ENCODE results near the gene DUS2.
"Not testable (repeated sequence)": the region's sequence is repeated elsewhere in the genome, so short reads cannot be mapped to it uniquely, and the experiment has no call there.

GRCh38 chr16:68110611-68111010, 87.5 kb downstream of the DUS2 start:
- TF ChIP-seq, protein P1, sequence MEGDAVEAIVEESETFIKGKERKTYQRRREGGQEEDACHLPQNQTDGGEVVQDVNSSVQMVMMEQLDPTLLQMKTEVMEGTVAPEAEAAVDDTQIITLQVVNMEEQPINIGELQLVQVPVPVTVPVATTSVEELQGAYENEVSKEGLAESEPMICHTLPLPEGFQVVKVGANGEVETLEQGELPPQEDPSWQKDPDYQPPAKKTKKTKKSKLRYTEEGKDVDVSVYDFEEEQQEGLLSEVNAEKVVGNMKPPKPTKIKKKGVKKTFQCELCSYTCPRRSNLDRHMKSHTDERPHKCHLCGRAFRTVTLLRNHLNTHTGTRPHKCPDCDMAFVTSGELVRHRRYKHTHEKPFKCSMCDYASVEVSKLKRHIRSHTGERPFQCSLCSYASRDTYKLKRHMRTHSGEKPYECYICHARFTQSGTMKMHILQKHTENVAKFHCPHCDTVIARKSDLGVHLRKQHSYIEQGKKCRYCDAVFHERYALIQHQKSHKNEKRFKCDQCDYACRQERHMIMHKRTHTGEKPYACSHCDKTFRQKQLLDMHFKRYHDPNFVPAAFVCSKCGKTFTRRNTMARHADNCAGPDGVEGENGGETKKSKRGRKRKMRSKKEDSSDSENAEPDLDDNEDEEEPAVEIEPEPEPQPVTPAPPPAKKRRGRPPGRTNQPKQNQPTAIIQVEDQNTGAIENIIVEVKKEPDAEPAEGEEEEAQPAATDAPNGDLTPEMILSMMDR (IDR thresholded peaks at IDR 0.05), result not testable (repeated sequence)
- TF ChIP-seq POLR2A (IDR thresholded peaks at IDR 0.05), result not testable (repeated sequence)
